Fibroblast of gingiva (primary cell): ENCODE measurements around the gene PLA2G2D.

Source experiments
- DNase-seq: peaks from one replicate; pipeline ENCODE4 v3.0.0-alpha.2; 2011; ENCODE audit warnings: low read depth

The PLA2G2D gene

DNA sequence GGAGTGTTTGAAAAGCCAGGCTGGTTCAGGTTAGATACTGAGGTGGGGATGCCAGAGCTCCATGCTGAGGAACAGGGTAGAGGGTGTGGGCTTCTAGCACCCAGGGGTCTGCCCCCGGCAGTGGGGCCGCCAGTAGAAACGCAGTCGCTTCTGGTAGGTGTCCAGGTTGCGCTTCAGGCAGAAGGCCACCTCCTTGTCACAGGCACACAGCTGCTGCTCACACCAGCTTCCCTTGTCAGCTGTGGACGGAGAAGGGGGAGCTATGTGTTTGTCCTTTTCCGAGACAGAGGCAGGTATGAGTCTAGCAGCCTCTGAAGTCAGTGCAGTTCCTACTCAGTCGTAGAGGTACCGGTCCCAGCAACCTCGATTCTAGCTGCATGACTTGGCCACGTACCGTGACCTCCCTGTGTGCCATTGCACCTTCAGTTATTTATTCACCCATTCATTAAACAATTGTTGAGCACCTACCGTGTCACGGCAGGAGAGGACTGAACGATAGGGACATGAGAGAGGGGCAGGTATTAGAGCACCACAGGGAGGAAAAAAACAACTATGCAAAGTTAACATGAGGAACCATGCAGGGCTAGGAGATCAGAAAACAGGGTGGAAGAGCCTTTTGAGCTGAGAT lies 5.2 kb downstream of the PLA2G2D start:
- no peak for DNase-seq

DNA sequence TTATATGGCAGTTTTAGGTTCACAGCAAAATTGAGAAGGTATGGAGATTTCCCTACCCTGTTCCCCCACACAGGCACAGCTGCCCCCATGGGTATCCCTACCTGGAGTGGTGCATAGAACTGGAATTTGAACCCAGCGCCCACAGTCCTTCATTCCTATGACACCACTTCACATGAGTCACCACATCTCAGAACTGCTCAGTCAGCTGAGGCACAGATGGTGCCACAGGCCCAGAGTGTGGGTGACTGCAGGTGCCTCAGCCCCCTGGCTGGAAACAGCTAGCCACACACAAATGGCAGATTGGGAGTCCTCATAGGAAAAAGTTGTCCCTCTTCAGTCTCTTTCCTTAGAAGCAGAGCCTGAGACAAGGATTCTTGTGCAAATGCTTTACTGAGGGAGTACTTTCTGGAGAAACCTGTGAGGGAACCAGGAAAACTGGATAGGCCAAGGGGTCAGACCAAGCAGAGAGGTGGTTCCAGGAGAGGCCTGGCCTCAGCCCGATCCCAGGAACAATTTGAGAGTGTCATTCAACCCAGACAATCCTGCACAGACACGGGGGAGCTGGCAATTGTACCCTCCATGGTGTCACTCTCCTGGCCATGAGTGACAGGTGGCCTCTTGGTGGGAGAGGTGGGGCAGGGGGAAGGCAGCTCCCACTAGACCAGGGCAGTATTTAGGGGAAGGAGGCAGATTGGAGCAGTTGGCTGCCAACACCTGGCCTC lies 6.9 kb downstream of the PLA2G2D start:
- DNase-seq = no peak

DNA sequence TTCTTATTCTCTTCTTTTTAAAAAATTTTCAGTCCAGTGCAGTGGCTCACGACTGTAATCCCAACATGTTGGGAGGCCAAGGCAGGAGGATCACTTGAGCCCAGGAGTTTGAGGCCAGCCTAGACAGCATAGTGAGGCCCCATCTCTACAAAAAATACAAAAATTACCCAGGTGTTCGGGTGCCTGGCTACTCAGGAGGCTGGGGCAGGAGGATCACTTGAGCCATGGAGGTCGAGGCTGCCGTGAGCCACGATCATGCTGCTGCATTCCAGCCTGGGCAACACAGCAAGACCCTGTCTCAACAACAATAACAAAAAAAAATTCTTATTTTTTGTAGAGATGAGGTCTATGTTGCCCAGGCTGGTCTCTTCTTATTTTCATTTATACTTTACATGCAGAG lies 7.9 kb downstream of the PLA2G2D start:
- DNase-seq = no peak

DNA sequence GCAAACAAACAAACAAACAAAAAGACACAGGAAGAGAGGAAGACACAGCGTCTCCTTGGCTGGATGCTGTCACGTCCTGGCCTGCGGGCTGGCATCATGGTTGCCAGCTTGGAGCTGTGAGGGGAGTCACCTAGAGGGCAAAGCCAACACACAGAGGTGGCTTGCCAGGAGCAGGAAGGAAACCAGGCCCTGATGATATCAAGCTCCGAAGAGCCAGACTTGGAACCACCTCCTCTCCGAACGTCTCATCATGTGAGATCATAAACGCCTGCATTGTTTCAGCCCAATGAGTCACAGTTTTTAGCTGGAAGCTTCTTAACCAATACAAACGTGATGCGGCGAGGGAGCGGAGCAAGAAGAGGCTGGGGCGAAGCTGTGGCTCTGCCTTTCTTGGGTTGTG lies 8.7 kb downstream of the PLA2G2D start:
- no peak for DNase-seq

DNA sequence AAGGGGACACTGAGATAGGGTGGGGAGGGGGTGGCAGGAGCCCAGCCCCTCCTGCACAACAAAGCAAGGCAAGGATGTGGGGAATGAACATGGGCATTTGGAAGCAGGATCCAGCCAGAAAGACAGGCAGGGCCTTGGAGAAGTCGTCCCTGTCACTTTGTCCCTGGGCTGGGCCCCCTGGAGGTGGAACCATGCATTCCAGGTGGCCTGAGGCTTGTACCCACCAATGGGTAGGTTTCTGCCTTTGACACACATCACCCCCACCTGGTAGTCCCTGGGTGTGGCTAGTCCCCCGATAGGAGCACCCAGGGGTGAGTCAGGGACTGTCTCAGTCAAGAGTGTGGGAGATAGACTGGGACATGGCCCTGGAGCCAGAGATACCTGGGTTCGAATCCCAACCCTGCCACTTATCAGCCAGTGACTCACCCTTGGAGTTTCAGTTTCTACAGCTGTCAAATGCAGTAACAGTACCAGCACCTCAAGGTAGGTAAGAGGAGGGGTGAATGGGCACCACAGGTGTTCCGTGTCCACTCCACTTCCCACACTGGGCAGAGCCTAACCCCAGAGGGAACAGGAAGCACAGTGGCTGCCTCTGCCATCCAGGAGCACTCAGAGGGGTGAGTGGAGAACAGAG lies 10.0 kb downstream of the PLA2G2D start:
- DNase-seq = no peak

DNA sequence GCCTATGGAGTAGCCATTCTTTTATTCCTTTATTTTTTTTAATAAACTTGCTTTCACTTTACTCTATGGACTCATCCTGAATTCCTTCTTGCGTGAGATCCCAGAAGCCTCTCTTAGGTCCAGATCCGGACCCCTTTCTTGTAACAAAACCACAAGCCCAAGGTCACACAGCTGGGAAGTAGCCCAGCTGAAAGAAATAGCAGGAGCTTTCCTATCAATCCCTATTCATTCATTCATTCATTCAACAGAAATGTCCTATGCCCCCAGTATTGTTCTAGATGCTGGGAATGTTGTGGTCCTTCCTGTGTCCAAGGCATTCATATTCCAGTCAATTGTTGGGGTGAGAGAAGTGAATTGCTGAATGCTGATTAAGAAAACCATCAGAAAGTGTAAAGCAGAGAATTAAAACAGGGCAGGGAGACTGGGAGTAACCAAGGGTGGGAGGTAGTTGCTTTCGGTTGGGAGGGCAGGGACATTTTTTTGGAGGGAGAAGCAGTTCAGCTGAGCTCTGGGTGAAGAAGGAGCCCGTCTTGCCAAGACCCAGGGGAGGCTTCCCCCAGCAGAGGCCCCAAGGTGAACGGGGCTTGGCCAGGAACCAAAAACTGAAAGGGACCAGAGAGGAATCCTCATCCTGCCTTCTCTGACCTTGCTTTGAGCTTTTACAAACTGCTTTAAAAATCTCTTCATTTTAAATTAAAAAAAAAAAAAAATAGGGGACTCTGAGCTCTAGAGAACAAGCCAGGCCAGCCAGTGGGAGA lies 10.8 kb downstream of the PLA2G2D start:
- no peak for DNase-seq

DNA sequence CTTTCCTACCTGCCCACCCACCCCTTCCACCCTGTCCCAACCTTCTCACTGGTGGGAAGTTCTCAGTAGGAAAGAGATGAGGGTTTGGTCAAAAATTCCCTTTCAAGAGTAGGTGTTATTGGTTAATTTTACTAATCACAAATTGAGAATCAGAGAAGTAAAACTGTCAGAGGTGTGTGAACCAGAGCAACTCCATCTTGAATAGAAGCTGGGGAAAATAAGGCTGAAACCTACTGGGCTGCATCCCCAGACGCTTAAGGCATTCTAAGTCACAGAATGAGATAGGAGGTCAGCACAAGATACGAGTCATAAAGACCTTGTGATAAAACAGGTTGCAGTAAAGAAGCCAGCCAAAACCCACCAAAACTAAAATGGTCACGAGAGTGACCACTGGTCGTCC lies 11.5 kb downstream of the PLA2G2D start:
- no peak for DNase-seq

DNA sequence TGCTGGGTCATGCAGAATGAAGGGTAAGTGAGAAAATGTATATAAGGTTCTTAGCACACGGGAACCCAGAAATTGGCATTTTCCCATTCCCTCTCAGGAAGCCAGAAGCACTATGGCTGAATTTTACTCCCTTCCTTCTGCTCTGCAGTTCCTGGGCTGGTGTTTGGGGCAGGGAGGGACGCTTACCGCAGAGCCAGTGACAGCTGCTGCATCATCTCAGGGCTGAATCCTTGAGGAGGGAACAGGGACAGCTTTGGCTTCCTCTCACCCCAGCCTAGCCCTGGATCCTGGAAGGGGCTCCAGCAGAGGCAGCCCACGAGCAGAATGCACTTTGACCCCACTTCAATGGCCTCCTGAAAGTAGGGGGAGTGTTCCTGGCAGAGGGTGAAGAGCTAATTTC lies 12.0 kb downstream of the PLA2G2D start:
- no peak for DNase-seq

DNA sequence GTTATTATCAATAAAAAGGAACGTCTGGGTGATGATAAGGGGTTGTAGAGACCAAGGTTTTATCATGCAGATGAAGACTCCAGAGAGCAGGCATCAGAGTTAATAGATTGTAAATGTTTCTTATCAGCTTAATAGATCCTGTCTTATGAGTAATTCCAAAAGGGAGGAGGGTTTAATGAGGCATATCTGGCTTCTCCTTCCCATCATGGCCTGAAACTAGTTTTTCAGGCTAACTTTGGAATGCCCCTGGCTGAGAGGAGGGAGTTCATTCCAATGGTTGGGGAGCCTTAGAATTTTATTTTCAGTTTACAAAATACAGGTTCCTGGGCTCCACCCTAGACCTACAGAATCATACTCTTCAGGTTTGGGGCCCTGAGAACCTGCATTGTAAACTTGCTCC lies 13.5 kb downstream of the PLA2G2D start:
- no peak for DNase-seq

DNA sequence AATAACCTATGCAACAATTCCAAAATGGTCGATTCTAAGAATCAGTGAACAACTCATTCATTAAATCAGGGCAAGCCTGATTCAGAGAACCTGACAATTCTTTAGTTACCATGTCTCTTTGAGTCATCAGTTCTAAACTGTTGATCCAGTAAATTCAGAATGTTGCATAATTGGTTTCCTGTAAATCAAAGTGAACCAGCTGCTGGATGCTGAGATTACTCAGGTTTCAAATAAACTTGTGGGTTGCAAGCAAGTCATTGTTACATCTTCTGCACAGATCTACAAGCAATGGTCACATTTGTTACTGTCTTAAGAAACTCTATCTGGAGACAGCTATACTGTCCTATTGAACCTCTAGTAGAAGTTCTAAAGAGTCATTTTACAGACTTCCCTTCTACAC lies 16.5 kb downstream of the PLA2G2D start:
- DNase-seq = peak; percentile 47

DNA sequence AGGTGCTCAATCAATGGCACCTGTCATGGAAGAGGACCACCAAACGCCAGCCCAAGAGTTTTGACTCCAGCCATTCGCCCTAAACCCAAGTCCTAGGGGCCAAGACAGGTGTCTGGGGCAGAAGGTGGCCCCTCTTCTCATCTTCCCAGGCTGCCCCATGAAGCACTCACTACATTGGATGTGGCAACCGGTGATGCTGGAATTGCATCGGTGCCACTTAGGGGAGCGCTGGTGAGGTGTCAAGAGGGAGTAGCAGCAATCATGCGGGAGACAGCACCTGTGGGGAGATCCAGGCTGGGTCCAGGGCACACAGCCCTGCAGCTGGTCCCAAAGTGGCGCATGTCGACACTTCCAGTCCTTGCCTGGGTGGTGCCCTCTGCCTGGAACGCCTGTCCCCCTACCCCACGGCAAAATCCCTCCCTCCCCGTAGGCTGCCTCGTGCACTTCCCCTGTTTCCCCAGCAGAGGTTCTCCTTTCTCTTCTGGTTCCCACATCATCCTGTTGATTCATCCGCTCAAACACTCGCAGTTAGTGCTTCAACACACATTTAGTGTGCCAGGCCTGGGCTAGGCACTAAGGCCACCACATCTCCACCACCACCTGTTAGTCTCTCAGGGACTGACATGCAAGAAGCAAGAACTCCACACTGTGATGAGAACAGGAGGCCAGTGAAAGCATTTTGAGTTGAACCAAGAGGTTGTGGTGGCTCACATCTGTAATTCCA lies 18.5 kb downstream of the PLA2G2D start:
- DNase-seq = peak; percentile 28

DNA sequence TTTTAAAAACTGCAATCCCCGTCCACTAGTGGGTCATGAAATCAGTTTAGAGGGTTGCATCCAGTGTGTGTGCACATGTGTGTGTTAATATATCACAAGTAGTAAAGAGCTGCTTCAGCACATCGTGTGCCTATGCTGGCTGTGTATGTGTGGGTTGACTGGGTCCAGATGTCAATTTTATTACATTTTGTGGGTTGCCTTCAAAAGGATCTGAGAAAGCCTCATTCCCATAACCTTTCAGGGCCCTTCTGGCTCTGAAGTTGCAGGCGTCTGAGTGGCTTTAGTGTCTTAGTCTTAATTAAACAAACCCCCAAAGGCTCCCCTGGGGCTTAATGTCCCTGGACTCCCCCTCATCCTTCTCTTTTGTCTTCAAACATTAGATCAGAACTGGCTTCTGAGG lies 19.8 kb downstream of the PLA2G2D start:
- no peak for DNase-seq

DNA sequence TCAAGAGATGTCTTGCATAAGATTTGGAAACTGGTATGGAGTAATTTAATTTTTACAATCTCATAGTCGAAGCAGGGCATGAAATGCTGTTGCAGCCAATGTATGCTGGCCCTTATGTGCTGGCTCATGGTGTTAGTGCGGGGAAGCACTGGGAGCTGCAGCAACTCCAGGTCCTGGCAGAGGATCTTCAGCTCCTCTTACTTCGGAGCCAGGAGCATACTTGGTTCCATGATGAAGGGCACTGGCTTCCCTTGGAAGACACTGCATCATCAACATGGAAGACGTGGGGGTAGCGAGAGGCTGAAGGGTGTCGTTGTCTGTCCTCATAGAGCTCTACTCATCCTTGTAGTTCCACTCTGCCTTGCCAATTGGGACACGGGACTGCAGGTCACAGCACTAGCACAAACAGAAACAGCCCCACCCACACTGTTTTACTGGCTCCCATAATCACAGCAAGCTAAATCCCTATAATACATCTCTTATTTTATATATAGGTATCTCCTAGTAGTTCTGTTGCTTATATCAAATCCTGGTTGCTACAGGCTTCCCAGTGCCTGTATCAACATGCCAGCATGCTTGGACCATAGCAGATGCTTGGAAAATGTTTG lies 22.4 kb downstream of the PLA2G2D start:
- no peak for DNase-seq

DNA sequence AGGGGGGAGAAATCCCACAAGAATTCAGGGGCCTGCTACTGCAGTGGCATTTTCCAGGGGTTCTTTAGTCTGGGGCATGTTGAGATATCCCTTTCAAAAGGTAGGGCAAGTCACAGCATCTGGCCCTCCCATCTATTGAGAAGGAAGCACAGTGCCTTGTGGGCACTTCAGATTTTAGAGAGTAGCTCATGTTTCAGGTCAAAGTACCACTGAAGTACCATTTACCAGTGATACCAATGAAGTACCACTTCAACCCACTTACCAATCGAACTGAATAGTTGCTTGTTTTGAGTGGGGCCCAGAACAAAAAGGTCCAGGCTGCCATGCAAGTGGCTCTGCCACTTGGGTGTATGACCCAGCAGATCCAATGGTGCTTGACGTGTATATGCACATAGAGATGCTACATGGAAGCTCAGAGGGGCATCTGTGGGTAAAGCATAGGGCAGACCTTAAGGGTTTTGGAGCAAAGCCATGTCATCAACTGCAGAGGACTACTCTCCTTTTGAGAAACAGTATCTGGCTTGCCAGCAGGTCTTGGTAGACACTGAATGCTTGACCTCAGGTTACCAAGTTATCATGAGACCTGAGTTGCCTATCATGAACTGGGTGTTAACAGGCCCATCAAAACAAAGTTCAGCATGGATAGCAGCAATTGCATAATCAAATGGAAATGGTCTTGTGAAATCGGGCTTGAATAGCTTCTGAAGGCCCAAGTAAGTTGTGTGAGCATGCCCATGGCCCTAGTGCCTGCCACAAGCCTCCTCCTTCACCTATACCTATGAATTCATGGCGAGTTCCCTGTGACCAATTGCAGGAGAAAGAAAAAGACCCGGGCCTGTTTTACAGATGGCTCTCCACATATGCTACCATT lies 23.5 kb downstream of the PLA2G2D start:
- no peak for DNase-seq

DNA sequence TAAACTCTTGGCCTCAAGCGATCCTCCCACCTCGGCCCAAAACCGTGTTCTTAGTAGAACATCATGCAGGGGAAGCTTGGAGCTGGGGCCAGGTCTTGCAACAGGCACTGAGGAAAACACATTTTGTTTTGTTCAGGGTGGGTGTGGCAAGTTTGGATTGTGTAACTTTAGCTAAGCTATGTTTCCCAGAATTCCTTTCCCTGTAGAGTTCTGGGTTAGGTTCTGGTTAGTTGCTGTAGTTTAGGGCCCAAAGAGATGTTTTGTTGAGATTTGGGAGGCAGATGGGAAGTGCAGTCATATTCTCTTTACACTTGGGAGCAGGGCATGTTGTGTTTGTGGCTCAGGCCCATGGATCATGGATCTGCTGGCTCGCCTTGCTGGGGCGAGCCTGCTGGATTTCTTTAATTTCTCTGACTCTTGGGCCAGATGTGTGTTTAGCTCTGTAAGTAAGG lies 25.4 kb downstream of the PLA2G2D start:
- peak; percentile 9 for DNase-seq

DNA sequence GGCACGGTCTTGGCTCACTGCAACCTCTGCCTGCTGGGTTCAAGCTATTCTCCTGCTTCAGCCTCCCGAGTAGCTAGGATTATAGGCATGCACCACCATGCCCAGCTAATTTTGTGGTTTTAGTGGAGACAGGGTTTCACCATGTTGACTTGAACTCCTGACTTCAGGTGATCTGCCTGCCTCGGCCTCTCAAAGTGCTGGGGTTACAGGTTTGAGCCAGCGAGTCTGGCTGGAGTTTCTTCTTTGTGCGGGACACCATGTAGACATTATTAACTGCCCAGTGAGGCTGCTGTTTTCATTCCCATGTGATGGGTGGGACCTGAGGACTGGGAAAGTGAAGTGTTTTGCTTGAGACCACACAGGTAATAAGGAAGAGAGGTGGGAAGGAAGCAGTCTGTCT lies 26.0 kb downstream of the PLA2G2D start:
- no peak for DNase-seq

DNA sequence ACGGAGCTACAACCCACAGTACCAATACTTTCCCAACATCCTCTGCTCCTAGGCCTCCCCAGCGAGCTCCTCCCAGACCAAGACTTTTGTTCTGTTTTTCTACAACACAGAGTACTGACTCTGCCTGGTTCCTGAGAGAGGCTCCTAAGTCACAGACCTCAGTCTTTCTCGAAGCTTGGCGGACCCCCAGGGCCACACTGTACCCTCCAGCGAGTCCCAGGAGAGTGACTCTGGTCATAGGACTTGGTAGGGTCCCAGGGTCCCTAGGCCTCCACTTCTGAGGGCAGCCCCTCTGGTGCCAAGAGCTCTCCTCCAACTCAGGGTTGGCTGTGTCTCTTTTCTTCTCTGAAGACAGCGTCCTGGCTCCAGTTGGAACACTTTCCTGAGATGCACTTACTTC lies 28.7 kb downstream of the PLA2G2D start:
- no peak for DNase-seq

DNA sequence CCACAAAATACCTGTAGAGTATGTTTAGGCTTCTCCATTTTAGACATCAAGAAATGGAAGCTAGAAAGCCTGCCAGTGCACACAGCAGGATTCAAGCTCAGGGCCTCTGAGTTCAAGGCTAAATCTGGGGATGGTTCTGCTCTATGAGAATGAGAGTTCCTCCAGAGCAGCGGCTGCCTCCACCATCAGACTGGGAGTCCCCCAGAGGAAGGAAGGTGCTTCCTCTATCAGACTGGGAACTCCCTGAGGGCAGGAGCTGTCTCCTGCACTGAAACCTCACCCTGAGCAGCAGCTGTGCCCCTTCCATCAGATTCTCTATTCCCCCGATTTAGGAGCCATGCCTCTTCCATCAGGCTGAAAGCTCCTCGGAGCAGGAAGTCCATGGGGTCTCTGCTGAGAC lies 29.2 kb downstream of the PLA2G2D start:
- DNase-seq = no peak

DNA sequence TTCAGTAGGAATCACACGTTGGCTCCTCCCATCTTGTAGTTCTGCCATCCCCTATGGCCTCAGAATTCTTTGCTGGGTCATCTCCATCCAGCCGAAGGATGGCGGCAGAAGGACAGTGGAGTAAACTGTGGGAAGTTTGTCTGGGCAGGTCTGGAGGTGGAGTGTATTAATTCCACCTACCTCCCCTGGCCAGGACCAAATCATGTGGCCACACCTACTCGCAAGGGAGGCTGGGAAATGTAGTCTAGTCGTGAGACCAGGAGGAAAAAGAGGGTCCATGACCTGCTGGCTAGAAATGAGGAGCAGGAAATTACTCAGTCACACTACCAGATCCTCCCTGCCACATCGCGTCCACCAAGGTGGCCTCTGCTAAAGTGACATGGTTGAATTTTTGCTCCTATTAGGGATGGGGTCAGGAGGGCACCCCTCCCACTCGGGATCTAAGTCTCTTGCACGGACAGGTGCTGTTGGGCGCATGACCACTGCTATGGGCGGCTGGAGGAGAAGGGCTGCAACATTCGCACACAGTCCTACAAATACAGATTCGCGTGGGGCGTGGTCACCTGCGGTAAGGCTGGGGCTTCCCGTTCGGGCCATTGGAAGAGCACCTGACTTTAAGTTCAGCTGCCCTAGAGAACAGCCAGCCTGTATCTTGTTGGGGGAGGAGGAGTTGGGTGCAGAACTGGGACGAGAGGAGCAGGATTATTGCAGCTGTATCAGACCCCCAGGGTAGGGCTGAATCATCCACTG lies 29.8 kb downstream of the PLA2G2D start:
- no peak for DNase-seq

DNA sequence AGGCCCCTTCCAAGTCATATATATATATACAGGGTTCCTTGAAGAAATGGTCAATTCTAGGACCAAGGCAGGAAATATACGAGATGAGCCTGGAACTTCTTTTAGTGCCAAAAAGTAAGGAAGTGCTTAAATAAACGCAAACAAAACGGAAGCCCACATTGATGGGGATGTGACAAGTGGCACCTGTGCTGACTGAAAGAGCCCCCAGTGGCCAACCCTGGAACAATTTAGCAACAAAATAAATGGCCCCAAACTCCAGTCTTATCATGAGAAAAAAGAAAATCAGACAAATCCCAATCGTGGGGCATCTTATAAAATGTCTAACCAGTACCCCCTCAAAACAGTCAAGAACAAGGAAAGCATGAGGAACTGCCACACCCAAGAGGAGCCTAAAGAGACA lies 31.7 kb downstream of the PLA2G2D start:
- no peak for DNase-seq
